HS-27A (cell line): ENCODE measurements around the gene CRYGN.

Experiments used
- DNase-seq: peaks from one replicate; pipeline ENCODE4 v3.0.0-alpha.2; 2012; ENCODE audit warnings: low read depth, missing footprints

CRYGN gene, protein sequence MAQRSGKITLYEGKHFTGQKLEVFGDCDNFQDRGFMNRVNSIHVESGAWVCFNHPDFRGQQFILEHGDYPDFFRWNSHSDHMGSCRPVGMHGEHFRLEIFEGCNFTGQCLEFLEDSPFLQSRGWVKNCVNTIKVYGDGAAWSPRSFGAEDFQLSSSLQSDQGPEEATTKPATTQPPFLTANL

DNA sequence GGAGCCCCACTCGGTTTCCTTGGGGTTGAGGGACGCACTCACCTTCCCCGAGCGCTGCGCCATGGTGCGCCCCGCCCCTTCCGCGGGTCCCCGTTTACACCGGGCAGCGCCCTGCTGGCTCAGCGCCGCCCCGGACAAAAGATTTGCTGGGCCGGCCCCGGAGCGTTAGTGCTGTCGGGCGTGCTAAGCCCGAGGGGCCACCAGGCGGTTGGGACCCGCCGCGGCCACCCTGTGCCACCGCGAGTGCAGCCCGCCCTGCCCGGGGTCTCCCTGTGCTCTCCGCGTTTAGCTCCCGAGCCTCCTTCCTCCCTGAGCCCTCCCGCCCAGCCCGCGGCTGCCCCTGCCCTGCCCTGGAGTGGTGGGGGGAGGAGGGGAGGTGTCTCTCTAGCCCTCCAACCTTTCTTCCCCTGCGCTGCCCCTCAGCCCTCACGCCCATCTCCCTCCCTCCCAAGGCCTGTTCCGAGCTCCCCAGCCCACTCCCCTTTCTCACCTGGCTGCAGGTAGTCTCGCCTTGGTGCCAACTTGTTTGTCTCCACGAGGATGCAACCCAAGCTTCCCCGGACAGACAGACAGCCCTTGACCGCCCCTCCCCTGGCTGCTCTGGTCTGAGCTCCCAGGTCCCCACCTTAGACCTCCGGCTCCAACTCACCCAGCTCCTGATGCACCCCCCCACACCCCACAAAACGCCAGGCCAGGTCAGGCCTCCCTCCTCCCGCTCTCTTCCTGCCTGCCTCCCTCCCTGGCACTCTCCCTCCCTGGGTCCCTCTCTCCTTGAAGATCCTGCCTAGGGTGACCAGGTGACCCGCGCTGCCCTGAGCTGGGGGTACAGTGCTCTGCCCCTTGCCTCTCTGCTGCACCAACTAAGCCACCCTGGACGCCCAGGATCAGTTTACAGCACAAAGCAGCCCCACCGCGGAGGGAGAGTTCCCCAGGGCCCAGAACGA is at the start of gene CRYGN:
TSS of gene CRYGN (minus strand) at position 287 of the 944 bp plus-strand sequence. CDS start at position 63, 224 bp downstream.
- DNase-seq, result no peak

- DNase-seq, result no peak
These were observed 49.6 kb upstream of the CRYGN start for GRCh38 chr7:151489498-151489897.

GRCh38 chr7:151488096-151488495 is 48.2 kb upstream of the CRYGN start:
- DNase-seq, result no peak

DNA sequence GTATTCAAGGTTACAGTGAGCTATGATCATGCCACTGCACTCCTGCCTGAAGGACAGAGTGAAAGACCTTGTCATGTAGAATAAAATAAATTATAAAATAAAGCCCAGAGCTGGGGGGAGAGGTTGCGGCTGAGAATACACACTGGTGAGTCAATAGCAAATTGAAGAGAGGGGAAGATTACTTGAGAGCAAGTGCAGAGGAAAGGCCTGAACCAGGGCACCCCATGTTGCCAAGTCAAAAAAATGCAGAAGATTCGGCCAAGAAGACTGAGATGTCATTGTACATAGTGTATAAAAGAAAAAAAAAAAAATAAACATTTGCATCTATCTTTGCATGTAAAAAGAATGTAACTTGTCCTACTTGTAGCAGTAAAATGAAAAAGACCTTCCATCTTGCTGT is 47.3 kb upstream of the CRYGN start:
- no peak for DNase-seq

DNA sequence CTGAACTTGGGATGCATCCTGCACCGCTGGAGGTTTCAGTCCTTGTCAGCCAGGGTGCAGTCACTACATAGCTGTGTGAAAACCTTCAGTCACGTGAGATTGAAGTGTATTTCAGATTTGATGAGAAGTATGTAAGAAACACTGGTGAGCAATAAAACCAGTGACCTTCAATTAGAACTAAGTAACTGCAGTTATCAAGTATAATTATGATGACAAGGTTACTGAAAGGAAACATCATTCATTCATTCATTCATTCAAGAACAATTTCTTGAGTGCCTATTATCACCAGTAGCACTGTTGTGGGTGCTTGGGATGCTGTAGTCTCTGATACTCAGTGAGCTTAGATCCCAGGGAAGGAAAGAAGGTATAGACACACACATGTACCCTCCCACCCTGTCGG is 46.1 kb upstream of the CRYGN start:
- DNase-seq, result no peak

DNA sequence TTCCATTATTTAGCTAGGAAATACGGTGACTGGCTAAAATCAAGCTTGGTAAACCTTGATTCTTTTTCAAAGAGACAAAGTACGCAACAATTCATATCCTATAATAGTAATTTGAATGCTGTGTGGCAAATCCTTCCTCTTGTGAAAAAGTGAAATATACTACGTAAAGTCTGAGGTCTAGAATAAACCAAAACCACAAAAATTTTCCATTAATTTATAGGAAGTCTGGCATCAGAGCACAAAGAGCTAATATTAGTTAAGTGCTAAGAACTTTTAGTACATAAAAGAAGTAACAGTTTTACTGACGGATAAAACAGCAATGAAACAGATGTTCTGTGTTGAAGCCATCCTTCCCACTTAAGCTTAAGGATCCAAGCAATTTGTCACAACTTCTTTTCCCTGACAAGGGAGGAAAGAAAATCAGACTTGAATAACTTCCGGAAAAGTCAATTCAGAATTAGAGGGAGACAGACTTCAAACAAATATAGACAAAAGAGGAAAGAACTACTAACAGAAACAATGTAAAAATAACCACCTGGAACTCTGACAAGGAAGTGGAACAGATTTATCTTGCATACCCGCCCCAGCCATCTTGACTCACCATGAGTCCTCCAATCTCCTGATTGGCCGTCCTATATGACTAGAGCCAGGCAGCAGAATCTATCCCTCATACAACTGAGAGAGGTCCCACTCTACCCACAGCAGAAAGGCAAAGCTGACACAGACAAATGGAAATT is 45.2 kb upstream of the CRYGN start:
- no peak for DNase-seq

DNA sequence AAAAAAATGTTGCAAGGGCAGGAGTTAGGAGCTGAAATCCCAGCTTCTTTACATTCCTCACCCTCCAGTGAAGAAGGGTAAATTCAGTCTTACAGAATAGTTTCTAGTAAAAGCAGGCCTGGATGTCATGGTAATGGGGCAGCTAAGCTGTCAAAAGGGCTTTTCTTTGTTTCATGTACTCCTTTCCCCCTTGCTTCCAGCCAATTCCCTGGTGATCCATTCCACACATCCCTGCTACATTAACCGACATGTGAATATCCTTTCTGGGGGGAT is 43.7 kb upstream of the CRYGN start:
- DNase-seq, result no peak

DNA sequence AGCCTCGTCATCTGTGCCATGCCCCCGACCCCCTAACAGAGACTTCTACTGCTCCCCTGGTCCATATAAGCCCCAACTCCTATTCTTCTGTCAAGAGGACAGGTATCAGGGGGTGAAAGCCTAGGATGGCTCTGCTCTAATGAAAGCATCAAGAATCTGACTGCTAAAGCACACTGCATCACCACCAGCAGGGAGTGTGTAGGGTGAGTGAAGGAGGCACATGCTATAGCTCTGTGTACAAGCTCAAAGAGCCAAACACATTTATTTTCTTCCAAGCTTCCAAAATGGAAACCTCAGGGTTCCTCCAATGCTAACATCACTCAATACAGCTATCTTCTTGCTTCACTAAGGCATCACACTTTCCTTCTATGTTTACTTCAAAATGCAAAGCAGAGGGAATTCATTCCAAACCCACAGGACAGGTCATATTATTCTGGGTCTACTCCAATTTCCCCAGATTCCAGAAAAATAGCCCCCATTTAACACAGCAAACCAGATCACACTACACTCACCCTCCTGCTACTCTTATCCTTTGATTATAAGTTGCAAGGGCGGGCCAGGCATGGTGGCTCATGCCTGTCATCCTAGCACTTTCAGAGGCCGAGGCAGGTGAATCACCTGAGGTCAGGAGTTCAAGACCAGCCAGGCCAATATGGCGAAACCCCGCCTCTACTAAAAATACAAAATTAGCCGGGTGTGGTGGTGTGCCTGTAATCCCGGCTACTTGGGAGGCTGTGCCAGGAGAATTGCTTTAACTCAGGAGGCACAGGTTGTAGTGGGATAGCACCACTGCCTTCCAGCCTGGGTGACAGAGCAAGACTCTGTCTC is 43.2 kb upstream of the CRYGN start:
- no peak for DNase-seq

DNA sequence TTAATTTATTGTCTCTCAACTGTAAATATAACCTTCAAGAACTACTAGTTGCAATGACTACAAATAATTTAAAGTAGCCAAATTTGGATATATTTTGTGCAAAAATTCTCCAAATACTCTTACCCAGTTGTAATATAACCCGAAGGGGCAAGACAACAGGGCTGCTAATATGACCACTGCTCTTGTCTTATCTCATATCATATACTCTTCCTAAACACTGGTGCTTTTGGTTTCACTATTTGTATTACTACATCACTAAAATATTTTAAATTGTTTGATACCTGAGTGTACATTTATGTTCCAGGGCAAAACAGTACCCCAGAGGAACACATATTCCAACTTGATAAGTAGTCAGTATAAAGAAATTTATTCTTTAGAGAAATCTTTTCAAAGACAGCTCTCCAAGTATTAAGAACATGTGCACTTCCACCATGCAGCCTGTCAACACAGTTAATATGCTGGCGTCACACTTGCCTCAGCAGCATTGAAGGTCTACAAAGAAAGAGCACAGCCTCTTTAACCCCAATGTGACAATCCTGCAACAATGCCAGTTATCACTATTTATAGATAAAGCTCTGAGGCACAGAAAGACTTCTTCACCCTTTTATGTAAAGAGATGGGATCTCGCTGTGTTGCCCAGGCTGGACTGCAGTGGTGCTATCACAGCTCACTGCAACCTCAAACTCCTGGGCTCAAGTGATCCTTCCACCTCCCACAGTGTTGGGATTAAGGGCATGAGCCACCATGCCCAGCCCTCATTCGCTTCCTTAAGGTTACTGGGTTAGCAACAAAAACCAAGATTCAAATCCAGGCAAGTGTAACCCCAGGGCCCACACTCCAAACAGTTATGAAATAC is 41.9 kb upstream of the CRYGN start:
- DNase-seq, result no peak

DNA sequence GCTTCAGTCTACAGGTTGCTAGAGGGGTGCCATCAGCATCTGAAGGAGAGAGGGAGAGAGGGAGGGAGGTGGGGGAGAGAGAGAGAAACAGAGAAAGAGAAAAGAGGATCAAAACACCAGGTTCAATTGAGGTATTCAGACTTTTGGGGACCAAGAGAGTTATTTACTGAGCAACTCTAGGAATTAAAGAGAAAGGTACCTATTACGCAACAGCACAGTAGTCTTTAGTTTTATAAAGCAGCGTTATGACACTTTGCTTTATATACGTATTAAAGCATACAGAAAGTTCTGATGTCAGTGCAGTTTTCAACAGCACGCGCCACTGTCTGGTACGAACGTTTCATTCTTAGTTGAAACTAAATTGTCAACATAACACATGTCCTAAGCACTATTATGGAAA is 37.9 kb upstream of the CRYGN start:
- DNase-seq, result no peak

DNA sequence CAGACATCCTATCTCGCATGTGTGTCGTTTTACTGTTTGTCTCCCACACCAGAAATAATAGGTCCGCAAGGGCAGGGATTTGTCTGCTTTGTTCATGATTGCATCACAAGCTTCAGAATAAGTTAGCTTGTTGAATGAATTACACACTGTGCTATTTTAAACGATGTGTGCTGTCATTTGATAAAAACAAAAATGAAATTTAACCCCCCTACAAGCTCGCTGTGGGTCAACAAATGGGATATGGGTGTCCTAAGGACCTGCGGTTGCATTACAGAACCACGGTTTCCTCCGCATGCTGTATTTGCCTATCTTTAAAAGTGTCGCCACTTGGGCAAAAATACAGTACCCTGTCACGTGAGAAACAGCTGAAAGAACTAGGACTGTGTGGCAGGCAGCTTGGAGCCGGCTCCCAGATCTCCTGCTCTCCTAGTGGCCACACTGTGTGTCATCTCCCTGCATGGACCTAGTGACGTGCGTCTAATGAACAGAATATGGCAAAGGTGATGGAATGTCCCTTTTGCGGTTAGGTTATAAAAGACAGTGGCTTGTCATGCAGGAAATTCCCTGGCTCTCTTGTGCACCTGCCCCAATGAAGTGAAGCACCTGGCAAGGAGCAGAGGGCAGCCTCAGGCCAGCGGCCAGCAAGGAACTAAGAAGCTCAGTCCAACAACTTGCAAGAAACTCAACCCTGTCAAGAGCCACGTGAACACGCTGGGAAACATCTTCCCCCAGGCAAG is 32.9 kb upstream of the CRYGN start:
- no peak for DNase-seq

GRCh38 chr7:151470711-151471110 is 30.8 kb upstream of the CRYGN start:
- no peak for DNase-seq

GRCh38 chr7:151469281-151469680 is 29.3 kb upstream of the CRYGN start:
- no peak for DNase-seq

DNA sequence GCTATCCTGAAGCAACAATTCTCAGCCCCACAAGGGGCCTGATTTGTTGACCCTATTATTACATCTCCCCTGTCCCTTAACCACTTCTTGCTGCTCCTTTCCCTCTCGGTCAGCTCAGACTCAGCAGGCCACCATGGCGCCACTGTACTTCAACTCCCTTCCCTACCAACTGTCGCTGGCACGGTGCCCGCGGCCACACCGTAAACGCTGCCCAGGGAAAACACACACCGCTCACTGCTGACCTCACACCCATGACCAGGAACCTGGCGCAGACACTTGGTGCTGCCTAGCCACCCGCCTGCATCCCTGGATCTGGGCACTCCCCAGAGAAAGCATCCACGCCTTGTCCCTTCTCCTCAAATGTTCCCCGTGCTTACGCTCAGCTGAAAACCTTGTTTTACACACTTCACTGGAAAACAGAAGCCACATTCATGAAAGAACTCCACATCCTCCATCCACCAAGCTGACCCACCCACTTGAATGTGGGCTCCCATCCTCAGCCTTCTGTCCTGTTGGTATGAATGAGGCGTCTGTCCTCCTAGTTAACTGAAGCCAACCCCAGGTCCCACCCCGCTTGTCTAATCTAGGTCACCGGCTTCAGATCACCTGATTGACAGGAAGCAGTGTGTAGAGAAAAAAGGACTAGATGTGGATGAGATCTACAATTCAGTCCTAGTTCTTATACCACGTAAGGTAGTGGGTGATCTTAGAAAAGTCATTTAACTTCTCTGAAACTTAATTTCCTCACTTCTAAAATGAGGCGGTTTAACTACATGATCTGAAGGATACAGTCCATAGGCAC is 28.5 kb upstream of the CRYGN start:
- DNase-seq, result no peak

- no peak for DNase-seq
These were observed 25.2 kb upstream of the CRYGN start for GRCh38 chr7:151465169-151465568.

DNA sequence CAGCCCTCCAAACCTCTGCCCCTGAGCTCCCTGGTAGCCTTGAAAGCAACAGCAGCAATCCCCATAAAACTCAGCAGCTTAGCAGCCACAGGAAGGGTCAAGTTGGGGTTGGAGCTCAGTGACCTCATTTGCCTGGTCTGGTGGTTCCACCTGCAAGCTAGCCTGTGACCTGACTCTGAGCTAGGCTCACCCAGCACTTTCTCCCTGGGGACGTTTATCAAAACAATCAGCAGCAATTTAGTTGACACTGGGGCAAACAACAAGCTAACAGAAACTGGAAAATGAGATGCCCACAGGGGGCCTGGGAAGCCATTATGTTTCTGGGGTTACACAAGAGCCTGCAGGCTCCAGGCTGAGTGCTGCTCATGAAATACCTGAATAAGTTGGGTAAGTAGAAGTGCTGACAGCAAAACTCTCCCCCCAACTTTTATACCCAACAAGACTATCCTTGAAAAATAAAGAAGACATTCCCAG is 22.4 kb upstream of the CRYGN start:
- no peak for DNase-seq

DNA sequence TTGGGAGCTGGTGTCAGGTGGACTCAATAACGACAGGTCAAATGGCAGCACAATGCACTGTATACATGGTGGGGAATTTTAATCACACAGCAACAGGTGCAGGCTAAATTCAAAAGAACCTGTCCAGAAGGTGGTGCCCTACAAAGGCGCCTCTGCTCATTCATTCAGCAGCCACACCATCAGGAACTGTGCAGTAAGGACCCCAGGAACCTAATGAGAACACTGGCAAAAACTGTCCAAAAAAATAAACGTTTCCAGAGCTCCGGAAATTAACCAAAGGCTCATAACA is 21.9 kb upstream of the CRYGN start:
- DNase-seq, result no peak

- no peak for DNase-seq
These were observed 21.4 kb upstream of the CRYGN start for GRCh38 chr7:151461096-151461941.

DNA sequence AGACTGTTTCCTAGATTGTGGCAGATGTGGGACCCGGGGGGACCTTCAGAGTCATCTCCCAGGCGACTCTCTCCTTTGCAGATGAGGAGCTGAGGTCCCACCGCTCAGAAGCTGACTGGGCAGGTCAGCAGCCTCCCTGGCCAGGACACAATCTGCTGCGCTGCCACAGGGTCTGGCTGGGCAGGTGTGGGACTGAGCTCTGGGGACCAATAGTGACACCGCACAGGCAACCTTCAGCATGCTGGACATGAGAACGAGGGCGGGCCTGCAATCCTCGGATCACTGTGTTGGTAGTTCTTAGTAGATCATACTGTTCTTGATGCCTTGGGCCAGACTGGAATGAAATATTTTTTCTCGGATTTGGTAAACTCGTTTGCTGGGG is 20.5 kb upstream of the CRYGN start:
- no peak for DNase-seq
